PC-9 (cell line): Measurements from ENCODE around the gene COL4A2.

Source experiments
- EZH2 ChIP-seq: fragments of 200-600 bp; sonication (generic); IDR thresholded peaks from 2 replicates; pipeline ENCODE4 v1.8.0; 2017; ENCODE audit warnings: antibody characterized with exemption, low read depth
- TF ChIP-seq, protein P1 (sequence below): fragments of 200-600 bp; sonication (generic); conservative IDR thresholded peaks from 2 replicates; pipeline ENCODE4 v1.6.1; 2017; ENCODE audit warnings: mixed run types, antibody characterized with exemption, mild to moderate bottlenecking, moderate library complexity

DNA sequence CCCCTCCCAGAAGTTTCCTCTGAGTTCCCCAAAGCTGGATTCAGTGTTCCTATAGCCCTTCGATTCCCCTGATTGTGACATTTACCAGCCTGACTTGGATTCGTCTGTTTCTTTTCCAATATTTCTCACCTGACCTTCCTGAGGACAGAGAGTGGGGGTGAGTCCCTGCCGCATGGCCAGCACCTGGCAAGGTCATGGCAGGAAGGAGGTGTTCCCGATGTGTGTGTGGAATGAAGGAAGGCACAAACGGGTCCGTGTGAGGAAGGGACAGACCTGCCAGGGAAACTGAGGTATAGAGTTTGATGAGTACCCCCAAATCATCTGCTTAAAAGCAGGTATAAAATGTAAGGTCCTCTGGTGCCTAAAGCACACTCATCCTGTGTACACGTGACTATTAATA is 3.4 kb upstream of the COL4A2 start:
- TF ChIP-seq, protein P1, sequence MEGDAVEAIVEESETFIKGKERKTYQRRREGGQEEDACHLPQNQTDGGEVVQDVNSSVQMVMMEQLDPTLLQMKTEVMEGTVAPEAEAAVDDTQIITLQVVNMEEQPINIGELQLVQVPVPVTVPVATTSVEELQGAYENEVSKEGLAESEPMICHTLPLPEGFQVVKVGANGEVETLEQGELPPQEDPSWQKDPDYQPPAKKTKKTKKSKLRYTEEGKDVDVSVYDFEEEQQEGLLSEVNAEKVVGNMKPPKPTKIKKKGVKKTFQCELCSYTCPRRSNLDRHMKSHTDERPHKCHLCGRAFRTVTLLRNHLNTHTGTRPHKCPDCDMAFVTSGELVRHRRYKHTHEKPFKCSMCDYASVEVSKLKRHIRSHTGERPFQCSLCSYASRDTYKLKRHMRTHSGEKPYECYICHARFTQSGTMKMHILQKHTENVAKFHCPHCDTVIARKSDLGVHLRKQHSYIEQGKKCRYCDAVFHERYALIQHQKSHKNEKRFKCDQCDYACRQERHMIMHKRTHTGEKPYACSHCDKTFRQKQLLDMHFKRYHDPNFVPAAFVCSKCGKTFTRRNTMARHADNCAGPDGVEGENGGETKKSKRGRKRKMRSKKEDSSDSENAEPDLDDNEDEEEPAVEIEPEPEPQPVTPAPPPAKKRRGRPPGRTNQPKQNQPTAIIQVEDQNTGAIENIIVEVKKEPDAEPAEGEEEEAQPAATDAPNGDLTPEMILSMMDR: no peak
- no peak for TF ChIP-seq EZH2
